ENCODE measurements around the gene WASHC2A. TPM values are rescaled to one million over a fixed set of nuclear protein-coding genes. Genes with fewer than 3 reads are reported as not detected.
"Not testable (repeated sequence)": the region's sequence is repeated elsewhere in the genome, so short reads cannot be mapped to it uniquely, and the experiment has no call there.

WASHC2A gene
- polyA plus RNA-seq, 3 donors: 63.5 to 70.7 (median 64.5) TPM

- DNase-seq: not testable (repeated sequence)
These were observed 11.1 kb upstream of the WASHC2A start for GRCh38 chr10:50056654-50057053.

GRCh38 chr10:50058727-50059126, 9.0 kb upstream of the WASHC2A start:
- DNase-seq: not testable (repeated sequence)

- not testable (repeated sequence) for DNase-seq
These were observed 7.8 kb upstream of the WASHC2A start for GRCh38 chr10:50059946-50060345.

- not testable (repeated sequence) for DNase-seq
These were observed 6.2 kb upstream of the WASHC2A start for GRCh38 chr10:50061548-50061947.

- DNase-seq: no peak
These were observed 4.7 kb upstream of the WASHC2A start for GRCh38 chr10:50063100-50063499.

DNA sequence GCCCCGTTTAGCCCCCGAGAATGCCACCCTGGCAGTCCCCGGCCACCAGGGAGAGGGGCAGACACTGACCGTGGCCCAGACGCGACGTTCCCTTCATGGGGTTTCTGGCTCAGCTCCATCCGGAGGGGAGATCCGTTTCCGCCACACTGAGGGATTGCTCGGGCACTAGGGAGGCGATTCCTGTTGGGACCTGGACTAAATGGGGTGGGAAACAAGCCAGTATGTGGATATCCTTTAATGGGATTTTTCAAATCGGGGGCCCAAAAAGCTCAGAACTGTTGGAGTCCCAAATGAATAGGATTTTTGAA, 552 bp downstream of the WASHC2A start:
- DNase-seq: not testable (repeated sequence)

DNA sequence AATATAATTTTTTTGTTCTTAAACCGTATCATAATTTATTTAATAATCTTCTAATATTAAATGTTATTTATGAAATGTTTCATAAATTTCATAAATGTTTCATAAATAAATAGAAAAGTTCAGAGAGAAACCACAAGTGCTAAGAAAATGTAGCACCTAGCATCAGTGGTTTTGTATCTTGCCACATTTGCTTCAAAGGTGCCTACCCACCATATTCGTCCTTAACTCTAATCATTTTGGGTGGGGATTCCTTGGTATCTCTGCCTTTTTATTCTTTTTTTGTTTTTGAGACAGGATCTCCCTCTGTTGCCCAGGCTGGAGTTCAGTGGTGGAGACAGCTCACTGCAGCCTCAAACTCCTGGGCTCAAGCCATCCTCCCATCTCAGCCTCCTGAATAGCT, 7.4 kb downstream of the WASHC2A start:
- not testable (repeated sequence) for DNase-seq

DNA sequence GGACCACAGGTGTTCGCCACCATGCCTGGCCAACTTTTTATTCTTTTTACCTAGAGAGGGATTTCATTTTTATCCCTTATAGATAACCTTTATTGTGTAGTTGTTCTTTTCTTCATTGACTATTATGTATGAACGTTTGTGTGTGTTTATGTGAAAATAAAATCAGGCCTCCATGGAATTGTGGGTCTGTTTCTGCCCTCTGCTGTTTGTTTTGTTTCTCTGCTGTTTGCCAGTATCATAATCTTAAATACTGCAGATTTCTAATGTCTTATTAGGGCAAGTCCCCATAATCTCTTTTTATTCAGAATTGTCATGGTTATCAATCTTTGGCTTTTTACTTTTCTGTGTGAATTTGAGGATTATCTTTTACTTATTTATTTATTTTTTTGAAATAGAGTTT, 7.8 kb downstream of the WASHC2A start:
- DNase-seq: not testable (repeated sequence)

DNA sequence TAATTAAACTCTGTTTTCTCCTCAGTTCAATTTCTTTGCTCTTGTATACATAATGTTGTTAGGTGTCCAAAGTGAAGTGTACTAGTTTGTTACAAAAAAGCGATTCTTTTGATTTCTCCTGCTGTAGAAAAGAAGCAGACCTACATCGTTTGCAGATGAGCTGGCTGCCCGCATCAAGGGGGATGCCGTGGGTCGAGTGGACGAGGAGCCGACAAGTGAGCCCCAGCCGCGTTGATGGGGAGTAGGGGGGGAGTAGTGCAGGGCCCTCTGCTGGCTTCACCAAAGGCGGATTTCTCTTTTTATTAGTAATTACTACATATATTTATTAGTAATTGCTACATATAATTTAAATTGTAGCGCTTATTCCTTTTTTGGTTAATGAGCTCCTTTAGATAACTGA, 23.6 kb downstream of the WASHC2A start:
- DNase-seq: not testable (repeated sequence)

DNA sequence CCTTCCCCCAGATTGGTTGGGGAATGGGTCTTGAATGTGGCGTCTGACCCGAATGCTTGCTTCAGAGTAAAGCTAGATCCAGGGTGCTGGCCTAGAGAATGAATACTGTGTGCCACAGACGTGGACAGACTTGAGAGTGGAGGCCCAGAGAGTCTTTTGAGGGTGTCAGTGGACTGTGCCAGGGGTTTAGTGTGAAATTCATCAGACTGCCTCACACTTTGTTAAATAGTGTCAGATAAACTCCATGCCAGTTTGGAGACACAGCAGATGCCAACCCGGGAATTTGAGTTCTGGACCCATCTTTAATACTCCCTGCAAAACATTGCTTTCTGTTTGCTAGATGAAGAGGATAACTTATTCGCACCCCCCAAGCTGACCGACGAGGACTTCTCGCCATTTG, 25.2 kb downstream of the WASHC2A start:
- DNase-seq: not testable (repeated sequence)

- not testable (repeated sequence) for DNase-seq
These were observed 26.9 kb downstream of the WASHC2A start for GRCh38 chr10:50094630-50095029.

GRCh38 chr10:50095402-50095801, 27.6 kb downstream of the WASHC2A start:
- not testable (repeated sequence) for DNase-seq

- DNase-seq: not testable (repeated sequence)
These were observed 29.0 kb downstream of the WASHC2A start for GRCh38 chr10:50096722-50097121.

- DNase-seq: not testable (repeated sequence)
These were observed 30.9 kb downstream of the WASHC2A start for GRCh38 chr10:50098645-50099044.

DNA sequence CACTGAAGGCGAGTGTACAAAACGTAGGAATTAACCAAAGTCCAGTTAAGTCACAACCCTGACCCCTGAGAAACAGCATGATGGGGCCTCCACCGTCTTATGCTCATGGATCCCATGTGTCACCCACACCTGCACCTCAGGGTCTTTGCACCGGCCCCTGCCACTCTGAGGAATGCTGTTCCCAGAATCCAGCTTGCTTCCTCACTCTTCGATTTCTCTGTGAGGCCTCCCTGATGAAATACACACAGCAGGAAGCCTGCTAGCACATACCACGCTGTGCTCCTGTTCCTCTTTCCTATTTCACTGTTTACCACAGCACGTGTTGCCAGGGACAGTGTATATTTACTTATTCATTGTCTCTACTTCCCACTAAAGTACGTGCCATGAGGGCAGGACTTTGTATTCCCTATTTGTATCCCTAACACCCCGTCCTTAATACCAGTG, 33.4 kb downstream of the WASHC2A start:
- DNase-seq: not testable (repeated sequence)

DNA sequence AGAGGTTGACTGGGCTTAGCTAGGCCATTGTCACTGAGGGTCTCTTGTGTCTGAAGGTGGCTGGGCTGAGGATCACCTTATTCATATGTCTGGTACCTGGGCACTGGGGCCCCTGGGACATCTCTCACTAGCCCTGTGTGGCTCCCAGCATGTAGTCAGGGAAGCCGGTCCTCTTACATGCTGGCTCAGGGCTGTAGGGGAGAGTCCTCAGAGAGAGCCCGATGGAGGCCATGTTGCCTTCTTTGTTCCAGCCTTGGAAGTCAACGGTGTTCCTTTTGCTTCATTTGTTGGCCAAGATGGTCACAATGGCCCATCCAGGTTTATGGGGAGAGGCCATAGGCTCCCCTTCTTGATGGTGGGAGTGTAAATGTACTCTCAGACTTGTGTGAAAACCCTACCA, 34.0 kb downstream of the WASHC2A start:
- not testable (repeated sequence) for DNase-seq

GRCh38 chr10:50102267-50102666, 34.5 kb downstream of the WASHC2A start:
- DNase-seq: not testable (repeated sequence)

- DNase-seq: not testable (repeated sequence)
These were observed 41.4 kb downstream of the WASHC2A start for GRCh38 chr10:50108999-50109698.

- not testable (repeated sequence) for DNase-seq
These were observed 44.8 kb downstream of the WASHC2A start for GRCh38 chr10:50112419-50113112.

DNA sequence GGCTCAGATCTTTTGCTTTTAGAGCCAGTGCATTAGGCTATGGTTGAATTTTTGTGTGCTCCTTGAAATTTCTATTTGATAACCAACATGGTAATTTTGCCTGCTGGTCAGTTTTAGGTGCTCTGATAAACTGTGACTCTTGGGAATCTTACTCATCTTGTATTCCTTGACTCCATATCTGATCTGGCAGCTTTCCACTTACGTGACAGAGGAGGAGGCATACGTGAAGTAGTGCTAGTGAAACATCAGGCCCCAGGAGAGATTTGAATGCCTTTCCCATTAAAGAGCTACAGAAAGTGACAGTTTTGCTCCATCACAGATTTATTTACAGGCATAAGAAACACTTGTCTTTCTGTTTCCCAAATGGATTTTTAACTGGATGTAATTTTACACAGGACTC, 59.0 kb downstream of the WASHC2A start:
- DNase-seq: not testable (repeated sequence)

- DNase-seq: not testable (repeated sequence)
These were observed 60.1 kb downstream of the WASHC2A start for GRCh38 chr10:50127770-50128292.

- not testable (repeated sequence) for DNase-seq
These were observed 63.7 kb downstream of the WASHC2A start for GRCh38 chr10:50131245-50131965.

Data from renal pelvis (tissue), 4 donors.